Transverse colon (tissue), 4 donors: Measurements from ENCODE around the gene KREMEN1.

Source experiments
- EP300 ChIP-seq: sonication (generic); formaldehyde crosslinking; IDR thresholded peaks from one replicate; pipeline ENCODE4 v1.6.1; 2017; ENCODE audit warnings: antibody characterized with exemption, low read depth
- POLR2A ChIP-seq: fragments of 450-650 bp; IDR thresholded peaks from one replicate; pipeline ENCODE4 v1.6.1; 2016; ENCODE audit warnings: antibody characterized with exemption, mild to moderate bottlenecking, moderate library complexity
- POLR2AphosphoS5 ChIP-seq, 3 donors: sonication (generic); formaldehyde crosslinking; IDR thresholded peaks; one replicate each; pipeline ENCODE4 v1.6.1; 2016; ENCODE audit warnings: antibody characterized with exemption in 3 of 3
- TF ChIP-seq, protein P1 (sequence below), 5 experiments: fragments of 200-600 bp in 3 of 5; fragments of 450-650 bp in 2 of 5; sonication (generic) in 3 of 5; IDR thresholded peaks; 1 replicate in 2 of 5; 2 replicates in 3 of 5; pipeline ENCODE4 v1.5.1; 2016 to 2017; ENCODE audit warnings: antibody characterized with exemption in 5 of 5, inconsistent platforms in 3 of 5, mild to moderate bottlenecking in 2 of 5, moderate library complexity in 1 of 5

DNA sequence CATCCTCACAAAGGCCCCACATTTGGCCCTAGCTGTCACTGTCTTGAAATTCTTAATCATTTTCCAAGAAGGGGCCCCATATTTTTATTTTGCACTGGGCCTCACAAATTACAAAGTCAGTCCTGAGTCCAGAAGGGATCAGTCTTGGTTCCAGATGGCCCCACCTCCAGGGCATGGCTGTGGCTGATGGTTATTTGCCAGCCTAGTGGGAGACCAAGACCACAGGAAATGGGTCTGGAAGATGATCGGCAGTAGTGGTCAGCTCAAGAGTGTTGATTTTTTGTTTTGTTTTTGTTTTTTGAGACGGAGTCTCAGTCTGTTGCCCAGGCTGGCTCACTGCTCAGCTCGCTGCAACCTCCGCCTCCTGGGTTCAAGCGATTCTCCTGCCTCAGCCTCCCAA, 85.7 kb downstream of the KREMEN1 start:
- TF ChIP-seq, protein P1, sequence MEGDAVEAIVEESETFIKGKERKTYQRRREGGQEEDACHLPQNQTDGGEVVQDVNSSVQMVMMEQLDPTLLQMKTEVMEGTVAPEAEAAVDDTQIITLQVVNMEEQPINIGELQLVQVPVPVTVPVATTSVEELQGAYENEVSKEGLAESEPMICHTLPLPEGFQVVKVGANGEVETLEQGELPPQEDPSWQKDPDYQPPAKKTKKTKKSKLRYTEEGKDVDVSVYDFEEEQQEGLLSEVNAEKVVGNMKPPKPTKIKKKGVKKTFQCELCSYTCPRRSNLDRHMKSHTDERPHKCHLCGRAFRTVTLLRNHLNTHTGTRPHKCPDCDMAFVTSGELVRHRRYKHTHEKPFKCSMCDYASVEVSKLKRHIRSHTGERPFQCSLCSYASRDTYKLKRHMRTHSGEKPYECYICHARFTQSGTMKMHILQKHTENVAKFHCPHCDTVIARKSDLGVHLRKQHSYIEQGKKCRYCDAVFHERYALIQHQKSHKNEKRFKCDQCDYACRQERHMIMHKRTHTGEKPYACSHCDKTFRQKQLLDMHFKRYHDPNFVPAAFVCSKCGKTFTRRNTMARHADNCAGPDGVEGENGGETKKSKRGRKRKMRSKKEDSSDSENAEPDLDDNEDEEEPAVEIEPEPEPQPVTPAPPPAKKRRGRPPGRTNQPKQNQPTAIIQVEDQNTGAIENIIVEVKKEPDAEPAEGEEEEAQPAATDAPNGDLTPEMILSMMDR (IDR thresholded peaks at IDR 0.05): no peak
- TF ChIP-seq POLR2AphosphoS5 (IDR thresholded peaks at IDR 0.05): no peak
- TF ChIP-seq POLR2A: no peak
- TF ChIP-seq EP300: no peak
